ENCODE data around the gene ZNF326.

The ZNF326 gene

GRCh38 chr1:89950703-89951102, 44.2 kb upstream of the ZNF326 start:
- no peak overlapping the region for H3K9ac ChIP-seq (ENCODE audit: low read length)
- H3K4me1 ChIP-seq (ENCODE audit: control insufficient read depth, low read depth, low read length), result peaks cover 3% of the 10 kb centered on the region
- no peak overlapping the region for H4K8ac ChIP-seq (ENCODE audit: low read depth, low read length)
- no CpG with 5 or more reads among the region's 2 CpGs for WGBS (ENCODE audit: extremely low coverage, insufficient coverage, low lambda C conversion rate)
- no peaks in the 10 kb centered on the region for H3K36me3 ChIP-seq (ENCODE audit: control insufficient read depth, insufficient read depth, low read length)
- H2BK15ac ChIP-seq (replicated peaks; ENCODE audit: low read depth), result no peak overlapping the region
- H3K27me3 ChIP-seq (ENCODE audit: insufficient read depth, low read length, poor library complexity), result no peaks in the 10 kb centered on the region
- H3K4me3 ChIP-seq (ENCODE audit: low read length), result no peak overlapping the region
- H3K4ac ChIP-seq (ENCODE audit: low read depth, low read length), result no peak overlapping the region
- H3K23ac ChIP-seq (ENCODE audit: low read length), result no peak overlapping the region
- H3K4me2 ChIP-seq (ENCODE audit: low read length), result no peak overlapping the region
- no peak overlapping the region for H2BK5ac ChIP-seq (ENCODE audit: low read length)
- no peaks in the 10 kb centered on the region for H3K79me2 ChIP-seq (ENCODE audit: control insufficient read depth, insufficient read depth, low read length)
- no peak for DNase-seq
- no peaks in the 10 kb centered on the region for H3K79me1 ChIP-seq (ENCODE audit: low read length)
- no peak overlapping the region for H3K56ac ChIP-seq (ENCODE audit: low read length)
- no peak overlapping the region for H2BK120ac ChIP-seq (ENCODE audit: low read depth, low read length)
- H3K27ac ChIP-seq (ENCODE audit: low read depth, low read length), result no peak overlapping the region
- H4K5ac ChIP-seq (ENCODE audit: low read length), result no peak overlapping the region
- no peak overlapping the region for H2AK5ac ChIP-seq (ENCODE audit: low read length)
- peak overlapping the region; percentile 57 for H3K18ac ChIP-seq (ENCODE audit: low read length)

GRCh38 chr1:89951766-89952604, 42.9 kb upstream of the ZNF326 start:
- no peak overlapping the region for H3K27ac ChIP-seq (ENCODE audit: low read depth, low read length)
- no peak overlapping the region for H2BK15ac ChIP-seq (replicated peaks; ENCODE audit: low read depth)
- no peak overlapping the region for H3K18ac ChIP-seq (ENCODE audit: low read length)
- H3K4me1 ChIP-seq (ENCODE audit: control insufficient read depth, low read depth, low read length), result peaks cover 3% of the 10 kb centered on the region
- DNase-seq, result peak; percentile 65
- no peak overlapping the region for H4K8ac ChIP-seq (ENCODE audit: low read depth, low read length)
- H2BK5ac ChIP-seq (ENCODE audit: low read length), result no peak overlapping the region
- H3K36me3 ChIP-seq (ENCODE audit: control insufficient read depth, insufficient read depth, low read length), result no peaks in the 10 kb centered on the region
- no peak overlapping the region for H3K4ac ChIP-seq (ENCODE audit: low read depth, low read length)
- no peaks in the 10 kb centered on the region for H3K27me3 ChIP-seq (ENCODE audit: insufficient read depth, low read length, poor library complexity)
- H3K79me1 ChIP-seq (ENCODE audit: low read length), result no peaks in the 10 kb centered on the region
- no peak overlapping the region for H2BK120ac ChIP-seq (ENCODE audit: low read depth, low read length)
- H3K4me3 ChIP-seq (ENCODE audit: low read length), result no peak overlapping the region
- no peaks in the 10 kb centered on the region for H3K79me2 ChIP-seq (ENCODE audit: control insufficient read depth, insufficient read depth, low read length)
- no peak overlapping the region for H3K9ac ChIP-seq (ENCODE audit: low read length)
- H3K23ac ChIP-seq (ENCODE audit: low read length), result no peak overlapping the region
- no peak overlapping the region for H3K56ac ChIP-seq (ENCODE audit: low read length)
- H4K5ac ChIP-seq (ENCODE audit: low read length), result no peak overlapping the region
- no peak overlapping the region for H3K4me2 ChIP-seq (ENCODE audit: low read length)
- no peak overlapping the region for H2AK5ac ChIP-seq (ENCODE audit: low read length)
- 100% methylated on average over 1 of the region's 5 CpGs for WGBS (ENCODE audit: extremely low coverage, insufficient coverage, low lambda C conversion rate)

- H2AK5ac ChIP-seq (ENCODE audit: low read length), result no peak overlapping the region
- WGBS (ENCODE audit: extremely low coverage, insufficient coverage, low lambda C conversion rate), result no CpG with 5 or more reads among the region's 2 CpGs
- no peak overlapping the region for H3K18ac ChIP-seq (ENCODE audit: low read length)
- peaks cover 5% of the 10 kb centered on the region for H3K4me1 ChIP-seq (ENCODE audit: control insufficient read depth, low read depth, low read length)
- no peaks in the 10 kb centered on the region for H3K27me3 ChIP-seq (ENCODE audit: insufficient read depth, low read length, poor library complexity)
- no peak for DNase-seq
- no peak overlapping the region for H3K4ac ChIP-seq (ENCODE audit: low read depth, low read length)
- no peak overlapping the region for H2BK120ac ChIP-seq (ENCODE audit: low read depth, low read length)
- H3K56ac ChIP-seq (ENCODE audit: low read length), result no peak overlapping the region
- no peak overlapping the region for H3K4me2 ChIP-seq (ENCODE audit: low read length)
- no peak overlapping the region for H4K8ac ChIP-seq (ENCODE audit: low read depth, low read length)
- no peak overlapping the region for H4K5ac ChIP-seq (ENCODE audit: low read length)
- no peak overlapping the region for H2BK5ac ChIP-seq (ENCODE audit: low read length)
- no peaks in the 10 kb centered on the region for H3K36me3 ChIP-seq (ENCODE audit: control insufficient read depth, insufficient read depth, low read length)
- H3K27ac ChIP-seq (ENCODE audit: low read depth, low read length), result no peak overlapping the region
- H3K9ac ChIP-seq (ENCODE audit: low read length), result no peak overlapping the region
- no peak overlapping the region for H3K4me3 ChIP-seq (ENCODE audit: low read length)
- no peaks in the 10 kb centered on the region for H3K79me1 ChIP-seq (ENCODE audit: low read length)
- peak overlapping the region; percentile 64 for H2BK15ac ChIP-seq (replicated peaks; ENCODE audit: low read depth)
- no peaks in the 10 kb centered on the region for H3K79me2 ChIP-seq (ENCODE audit: control insufficient read depth, insufficient read depth, low read length)
- H3K23ac ChIP-seq (ENCODE audit: low read length), result no peak overlapping the region
Observed at GRCh38 chr1:89952605-89953130, 42.2 kb upstream of the ZNF326 start.

GRCh38 chr1:89953131-89953626, 41.7 kb upstream of the ZNF326 start:
- H3K56ac ChIP-seq (ENCODE audit: low read length), result no peak overlapping the region
- no peak overlapping the region for H3K4me2 ChIP-seq (ENCODE audit: low read length)
- no peak overlapping the region for H2BK5ac ChIP-seq (ENCODE audit: low read length)
- no peak overlapping the region for H4K8ac ChIP-seq (ENCODE audit: low read depth, low read length)
- no peaks in the 10 kb centered on the region for H3K79me2 ChIP-seq (ENCODE audit: control insufficient read depth, insufficient read depth, low read length)
- no peak overlapping the region for H3K27ac ChIP-seq (ENCODE audit: low read depth, low read length)
- H3K4me1 ChIP-seq (ENCODE audit: control insufficient read depth, low read depth, low read length), result peaks cover 5% of the 10 kb centered on the region
- no peak overlapping the region for H2BK120ac ChIP-seq (ENCODE audit: low read depth, low read length)
- no peaks in the 10 kb centered on the region for H3K27me3 ChIP-seq (ENCODE audit: insufficient read depth, low read length, poor library complexity)
- H3K9ac ChIP-seq (ENCODE audit: low read length), result no peak overlapping the region
- no peak overlapping the region for H3K4ac ChIP-seq (ENCODE audit: low read depth, low read length)
- no peak overlapping the region for H3K23ac ChIP-seq (ENCODE audit: low read length)
- H4K5ac ChIP-seq (ENCODE audit: low read length), result no peak overlapping the region
- no peak overlapping the region for H2AK5ac ChIP-seq (ENCODE audit: low read length)
- H3K36me3 ChIP-seq (ENCODE audit: control insufficient read depth, insufficient read depth, low read length), result no peaks in the 10 kb centered on the region
- H3K4me3 ChIP-seq (ENCODE audit: low read length), result no peak overlapping the region
- no CpG with 5 or more reads among the region's 1 CpG for WGBS (ENCODE audit: extremely low coverage, insufficient coverage, low lambda C conversion rate)
- H3K79me1 ChIP-seq (ENCODE audit: low read length), result no peaks in the 10 kb centered on the region
- H2BK15ac ChIP-seq (replicated peaks; ENCODE audit: low read depth), result no peak overlapping the region
- peak; percentile 90 for DNase-seq
- no peak overlapping the region for H3K18ac ChIP-seq (ENCODE audit: low read length)

- no peaks in the 10 kb centered on the region for H3K79me2 ChIP-seq (ENCODE audit: control insufficient read depth, insufficient read depth, low read length)
- no CpG with 5 or more reads among the region's 1 CpG for WGBS (ENCODE audit: extremely low coverage, insufficient coverage, low lambda C conversion rate)
Observed at GRCh38 chr1:89953929-89954328, 41.0 kb upstream of the ZNF326 start.

More at GRCh38 chr1:89953929-89954328, 41.0 kb upstream of the ZNF326 start:
- no peak overlapping the region for H3K9ac ChIP-seq (ENCODE audit: low read length)
- DNase-seq, result no peak
- no peak overlapping the region for H3K4ac ChIP-seq (ENCODE audit: low read depth, low read length)
- H3K36me3 ChIP-seq (ENCODE audit: control insufficient read depth, insufficient read depth, low read length), result no peaks in the 10 kb centered on the region
- no peak overlapping the region for H2AK5ac ChIP-seq (ENCODE audit: low read length)
- H4K5ac ChIP-seq (ENCODE audit: low read length), result no peak overlapping the region
- no peak overlapping the region for H3K4me3 ChIP-seq (ENCODE audit: low read length)
- H4K8ac ChIP-seq (ENCODE audit: low read depth, low read length), result no peak overlapping the region
- H2BK5ac ChIP-seq (ENCODE audit: low read length), result no peak overlapping the region
- no peak overlapping the region for H2BK120ac ChIP-seq (ENCODE audit: low read depth, low read length)
- no peak overlapping the region for H3K23ac ChIP-seq (ENCODE audit: low read length)
- H3K79me1 ChIP-seq (ENCODE audit: low read length), result no peaks in the 10 kb centered on the region
- H2BK15ac ChIP-seq (replicated peaks; ENCODE audit: low read depth), result no peak overlapping the region
- no peak overlapping the region for H3K27ac ChIP-seq (ENCODE audit: low read depth, low read length)
- H3K27me3 ChIP-seq (ENCODE audit: insufficient read depth, low read length, poor library complexity), result no peaks in the 10 kb centered on the region
- H3K56ac ChIP-seq (ENCODE audit: low read length), result no peak overlapping the region
- H3K4me1 ChIP-seq (ENCODE audit: control insufficient read depth, low read depth, low read length), result peaks cover 5% of the 10 kb centered on the region
- no peak overlapping the region for H3K4me2 ChIP-seq (ENCODE audit: low read length)
- H3K18ac ChIP-seq (ENCODE audit: low read length), result no peak overlapping the region
